ENCODE data around the gene KCNF1. TPM values are rescaled to one million over a fixed set of nuclear protein-coding genes. Genes with fewer than 3 reads are reported as not detected.

Gene KCNF1, protein sequence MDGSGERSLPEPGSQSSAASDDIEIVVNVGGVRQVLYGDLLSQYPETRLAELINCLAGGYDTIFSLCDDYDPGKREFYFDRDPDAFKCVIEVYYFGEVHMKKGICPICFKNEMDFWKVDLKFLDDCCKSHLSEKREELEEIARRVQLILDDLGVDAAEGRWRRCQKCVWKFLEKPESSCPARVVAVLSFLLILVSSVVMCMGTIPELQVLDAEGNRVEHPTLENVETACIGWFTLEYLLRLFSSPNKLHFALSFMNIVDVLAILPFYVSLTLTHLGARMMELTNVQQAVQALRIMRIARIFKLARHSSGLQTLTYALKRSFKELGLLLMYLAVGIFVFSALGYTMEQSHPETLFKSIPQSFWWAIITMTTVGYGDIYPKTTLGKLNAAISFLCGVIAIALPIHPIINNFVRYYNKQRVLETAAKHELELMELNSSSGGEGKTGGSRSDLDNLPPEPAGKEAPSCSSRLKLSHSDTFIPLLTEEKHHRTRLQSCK
- 0.17 TPM for total RNA-seq
- long read RNA-seq: 0 reads

DNA sequence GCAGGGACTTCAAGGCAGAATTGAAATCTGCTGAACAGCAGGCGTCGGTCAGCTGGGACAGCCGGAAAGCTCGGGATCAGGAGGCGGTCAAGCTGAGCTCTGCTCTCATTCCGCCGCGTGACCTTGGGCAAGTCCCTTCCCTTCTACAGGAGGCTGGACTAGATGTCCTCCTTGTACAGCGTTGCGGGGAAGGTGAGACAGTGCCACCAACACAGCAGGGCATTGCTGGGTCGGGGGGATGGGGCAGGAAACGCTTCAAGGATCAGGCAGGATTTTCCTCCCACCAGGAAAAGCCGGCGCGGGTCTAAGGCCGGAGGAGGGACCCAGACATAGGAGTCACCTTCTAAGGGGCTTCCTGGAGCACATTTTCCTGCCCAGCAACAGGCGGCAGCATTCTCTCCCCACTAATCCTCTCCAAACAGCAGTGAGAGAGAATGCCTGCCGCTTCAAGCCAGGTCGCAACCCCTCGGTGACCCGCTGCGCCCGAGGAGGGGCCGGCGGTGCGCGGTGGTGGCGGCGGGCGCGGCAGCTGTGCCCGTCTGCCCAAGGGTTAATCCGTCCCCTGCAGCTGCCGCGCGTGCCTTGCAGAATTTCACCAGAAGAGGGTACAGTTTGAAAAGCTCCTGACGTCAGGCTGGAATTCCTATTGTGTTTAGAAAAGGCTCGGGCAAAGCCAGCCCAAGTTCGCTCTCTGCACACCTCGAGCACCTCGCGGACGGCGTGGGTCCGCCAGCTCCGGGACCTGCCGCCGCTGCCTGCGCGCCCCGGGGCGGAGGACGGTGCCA is at the start of gene KCNF1:
Gene KCNF1, plus strand, starts transcription at position 644 of the 785 bp plus-strand sequence. CDS start 493 bp downstream, outside the sequence.
- Histone ChIP-seq H3K27ac (no peak within 1 kb of the TSS), H3K27me3 (peaks cover 38% of the 10 kb centered on the region), H3K4me3 (peak within 1 kb of the TSS; percentile 21), H3K9me3 (no peaks in the 10 kb centered on the region), H3K36me3 (no peaks in the 10 kb centered on the region), H3K4me1 (no peaks in the 10 kb centered on the region)
- TF ChIP-seq, protein P1, sequence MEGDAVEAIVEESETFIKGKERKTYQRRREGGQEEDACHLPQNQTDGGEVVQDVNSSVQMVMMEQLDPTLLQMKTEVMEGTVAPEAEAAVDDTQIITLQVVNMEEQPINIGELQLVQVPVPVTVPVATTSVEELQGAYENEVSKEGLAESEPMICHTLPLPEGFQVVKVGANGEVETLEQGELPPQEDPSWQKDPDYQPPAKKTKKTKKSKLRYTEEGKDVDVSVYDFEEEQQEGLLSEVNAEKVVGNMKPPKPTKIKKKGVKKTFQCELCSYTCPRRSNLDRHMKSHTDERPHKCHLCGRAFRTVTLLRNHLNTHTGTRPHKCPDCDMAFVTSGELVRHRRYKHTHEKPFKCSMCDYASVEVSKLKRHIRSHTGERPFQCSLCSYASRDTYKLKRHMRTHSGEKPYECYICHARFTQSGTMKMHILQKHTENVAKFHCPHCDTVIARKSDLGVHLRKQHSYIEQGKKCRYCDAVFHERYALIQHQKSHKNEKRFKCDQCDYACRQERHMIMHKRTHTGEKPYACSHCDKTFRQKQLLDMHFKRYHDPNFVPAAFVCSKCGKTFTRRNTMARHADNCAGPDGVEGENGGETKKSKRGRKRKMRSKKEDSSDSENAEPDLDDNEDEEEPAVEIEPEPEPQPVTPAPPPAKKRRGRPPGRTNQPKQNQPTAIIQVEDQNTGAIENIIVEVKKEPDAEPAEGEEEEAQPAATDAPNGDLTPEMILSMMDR (IDR thresholded peaks at IDR 0.05): peak; percentile 23
- DNase-seq (peak; percentile 62), ATAC-seq (peak; percentile 25)
- intact Hi-C loops (cut with DNase I): no loop called here

DNA sequence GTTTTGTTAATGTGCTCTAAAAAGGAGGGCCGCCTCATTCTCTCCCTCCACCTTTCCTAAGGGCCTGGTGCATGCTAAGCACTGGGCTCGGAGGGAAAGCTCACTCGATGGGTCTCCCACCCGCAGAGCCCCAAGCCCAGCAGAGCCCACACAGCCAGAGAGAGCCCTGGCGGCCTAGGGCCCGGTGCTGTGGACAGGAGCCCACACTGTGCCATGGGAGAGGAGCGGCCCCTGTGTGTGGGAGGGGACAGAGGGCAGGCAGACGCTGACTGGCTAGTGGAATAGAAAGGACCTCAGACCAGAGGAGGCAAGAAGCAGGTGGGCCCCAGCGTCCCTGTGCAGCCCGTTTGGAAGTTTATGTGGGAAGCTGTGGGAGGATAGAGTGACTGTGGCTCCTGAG is 49.4 kb upstream of the KCNF1 start:
- H3K27me3 ChIP-seq: peaks cover 18% of the 10 kb centered on the region
- intact Hi-C loops (cut with DNase I): no loop called here
- DNase-seq (no peak), ATAC-seq (peak; percentile 4)
- no peaks in the 10 kb centered on the region for H3K9me3 ChIP-seq
- H3K4me3 ChIP-seq: no peak overlapping the region
- H3K27ac ChIP-seq: no peak overlapping the region
- TF ChIP-seq, protein P1 (IDR thresholded peaks at IDR 0.05): no peak
- no peaks in the 10 kb centered on the region for H3K36me3 ChIP-seq
- H3K4me1 ChIP-seq: peaks cover 9% of the 10 kb centered on the region

DNA sequence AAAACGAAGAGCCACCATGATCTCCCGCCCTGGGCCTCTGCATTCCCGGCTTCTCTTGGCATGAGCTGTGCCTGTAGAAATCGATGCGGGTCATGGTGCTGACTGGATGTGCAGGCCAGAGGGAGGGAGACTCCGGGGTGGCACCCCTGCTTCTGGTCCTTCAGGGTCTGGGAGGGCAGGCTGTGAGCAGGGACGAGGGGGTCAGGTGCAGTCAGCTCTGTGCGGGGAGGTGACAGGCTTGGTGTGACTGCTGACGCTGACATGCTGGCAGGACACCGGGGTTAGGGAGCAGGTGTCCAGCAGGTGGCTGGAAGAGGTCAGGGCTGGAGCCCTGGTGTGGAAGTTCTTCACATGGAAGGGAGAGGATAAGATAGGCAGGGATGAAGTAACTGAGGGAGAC is 48.7 kb upstream of the KCNF1 start:
- H3K4me3 ChIP-seq: no peak overlapping the region
- H3K27ac ChIP-seq: no peak overlapping the region
- intact Hi-C loops (cut with DNase I): no loop called here
- ATAC-seq: no peak
- no peak for DNase-seq
- H3K4me1 ChIP-seq: peaks cover 9% of the 10 kb centered on the region
- H3K36me3 ChIP-seq: no peaks in the 10 kb centered on the region
- H3K9me3 ChIP-seq: no peaks in the 10 kb centered on the region
- peaks cover 18% of the 10 kb centered on the region for H3K27me3 ChIP-seq
- TF ChIP-seq, protein P1 (IDR thresholded peaks at IDR 0.05): no peak

DNA sequence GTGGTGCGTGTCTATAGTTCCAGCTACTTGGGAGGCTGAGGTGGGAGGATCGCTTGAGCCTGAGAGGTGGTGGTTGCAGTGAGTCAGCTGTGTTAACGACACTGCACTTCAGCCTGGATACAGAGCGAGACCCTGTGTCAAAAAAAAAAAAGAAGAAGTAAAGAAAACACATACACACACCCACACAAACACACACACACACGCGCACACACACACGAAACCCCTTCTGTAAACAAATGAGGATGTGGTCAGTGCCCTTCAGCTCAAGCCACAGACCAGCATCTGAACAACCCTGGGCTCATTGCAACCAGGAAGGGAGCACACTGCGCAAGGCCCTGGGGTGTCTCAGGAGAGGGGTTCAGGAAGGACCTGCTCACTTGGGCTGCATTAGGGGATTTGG is 47.9 kb upstream of the KCNF1 start:
- peak; percentile 93 for ATAC-seq
- intact Hi-C loops (cut with DNase I): no loop called here
- TF ChIP-seq, protein P1 (IDR thresholded peaks at IDR 0.05): no peak

DNA sequence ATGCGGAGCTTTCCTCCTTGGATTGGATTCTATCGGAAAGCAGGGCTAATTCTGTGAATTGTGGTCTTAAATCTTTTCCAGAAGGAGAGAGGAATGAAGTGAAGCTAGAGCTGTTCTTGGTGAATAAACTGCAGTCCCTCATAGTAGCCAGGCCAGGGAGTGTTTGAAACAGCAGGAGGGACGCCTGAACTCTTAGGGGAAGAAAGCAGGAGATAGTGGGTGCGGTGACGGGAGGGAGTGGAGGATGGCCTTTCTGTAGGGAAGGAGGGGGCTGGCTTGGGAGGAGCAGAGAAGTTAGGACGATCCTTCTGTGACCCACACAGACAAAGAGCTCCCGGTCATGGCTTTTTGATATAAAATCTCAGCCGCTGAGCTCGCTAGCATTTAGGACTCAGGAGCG is 47.5 kb upstream of the KCNF1 start:
- Histone ChIP-seq H3K36me3 (no peaks in the 10 kb centered on the region), H3K27me3 (peaks cover 18% of the 10 kb centered on the region), H3K9me3 (no peaks in the 10 kb centered on the region), H3K4me3 (no peak overlapping the region), H3K4me1 (peaks cover 9% of the 10 kb centered on the region), H3K27ac (no peak overlapping the region)
- intact Hi-C loops (cut with DNase I): no loop called here
- DNase-seq (no peak), ATAC-seq (no peak)
- TF ChIP-seq, protein P1 (IDR thresholded peaks at IDR 0.05): no peak

More for the DNA sequence above, 47.9 kb upstream of the KCNF1 start:
- Histone ChIP-seq H3K27me3 (peaks cover 18% of the 10 kb centered on the region), H3K4me1 (peaks cover 9% of the 10 kb centered on the region), H3K4me3 (no peak overlapping the region), H3K36me3 (no peaks in the 10 kb centered on the region), H3K27ac (no peak overlapping the region), H3K9me3 (no peaks in the 10 kb centered on the region)
- no peak for DNase-seq
